Loucy (cell line): ENCODE measurements around the gene CELF4.

ENCODE experiments used
- H2AFZ ChIP-seq: fragments of 200-600 bp; sonication (generic); 2 replicates; pipeline ENCODE4 v1.6.0; 2016; ENCODE audit warnings: antibody characterized with exemption, mild to moderate bottlenecking, low read length, moderate library complexity
- H3F3A ChIP-seq: fragments of 200-600 bp; 2 replicates; pipeline ENCODE4 v1.6.0; 2016; ENCODE audit warnings: antibody characterized with exemption, low read depth, mild to moderate bottlenecking
- H3K27me3 ChIP-seq: fragments of 200-600 bp; sonication (generic); 2 replicates; pipeline ENCODE4 v1.6.1; 2014; ENCODE audit warnings: low read length, mild to moderate bottlenecking; ENCODE audit not compliant: insufficient read depth, poor library complexity, severe bottlenecking
- H3K36me3 ChIP-seq: fragments of 200-600 bp; sonication (generic); 2 replicates; pipeline ENCODE4 v1.6.1; 2016; ENCODE audit warnings: low read length; ENCODE audit not compliant: insufficient read depth
- H3K4me1 ChIP-seq: fragments of 200-600 bp; sonication (generic); 2 replicates; pipeline ENCODE4 v1.5.1; 2014; ENCODE audit warnings: low read length, mild to moderate bottlenecking; ENCODE audit not compliant: insufficient read depth, poor library complexity, severe bottlenecking
- H3K4me2 ChIP-seq: fragments of 200-600 bp; sonication (generic); 2 replicates; pipeline ENCODE4 v1.6.0; 2014; ENCODE audit warnings: antibody characterized with exemption, low read length, low read depth, mild to moderate bottlenecking; ENCODE audit not compliant: poor library complexity, severe bottlenecking
- H3K4me3 ChIP-seq: fragments of 200-600 bp; sonication (generic); 2 replicates; pipeline ENCODE4 v1.5.1; 2014; ENCODE audit warnings: low read length, mild to moderate bottlenecking, mixed read lengths; ENCODE audit not compliant: poor library complexity, severe bottlenecking
- H3K79me2 ChIP-seq: fragments of 200-600 bp; sonication (generic); 2 replicates; pipeline ENCODE4 v1.6.1; 2014; ENCODE audit warnings: low read length; ENCODE audit not compliant: insufficient read depth
- H3K9ac ChIP-seq: fragments of 200-600 bp; sonication (generic); 2 replicates; pipeline ENCODE4 v1.6.0; 2014; ENCODE audit warnings: mild to moderate bottlenecking, low read depth, low read length, moderate library complexity; ENCODE audit not compliant: poor library complexity, severe bottlenecking
- H3K9me2 ChIP-seq: fragments of 200-600 bp; sonication (generic); replicated peaks from 2 replicates; pipeline ENCODE4 v1.6.1; 2016; ENCODE audit warnings: low read depth, low read length, mixed read lengths
- H3K9me3 ChIP-seq: fragments of 200-600 bp; sonication (generic); 2 replicates; pipeline ENCODE4 v1.6.1; 2014; ENCODE audit warnings: mild to moderate bottlenecking, antibody characterized with exemption, low read length, low read depth; ENCODE audit not compliant: insufficient read depth
- H4K20me1 ChIP-seq: fragments of 200-600 bp; sonication (generic); 2 replicates; pipeline ENCODE4 v1.6.0; 2014; ENCODE audit warnings: antibody characterized with exemption, low read length, mild to moderate bottlenecking; ENCODE audit not compliant: insufficient read depth, poor library complexity, severe bottlenecking
- CTCF ChIP-seq: fragments of 200-600 bp; sonication (generic); conservative IDR thresholded peaks from 2 replicates; pipeline ENCODE4 v1.5.1; 2014; ENCODE audit warnings: mild to moderate bottlenecking, antibody characterized with exemption, low read length
- EZH2phosphoT487 ChIP-seq: fragments of 200-600 bp; IDR thresholded peaks from 2 replicates; pipeline ENCODE4 v1.6.1; 2018; ENCODE audit warnings: antibody characterized with exemption, mild to moderate bottlenecking, moderate library complexity, borderline replicate concordance

Gene CELF4

GRCh38 chr18:37341016-37341415 lies 224.6 kb downstream of the CELF4 start:
- Histone ChIP-seq H3K4me3 (no peak overlapping the region), H3K4me1 (peaks cover 16% of the 10 kb centered on the region), H2AFZ (peak overlapping the region; percentile 54; the same call in 1 of the 2 replicates), H4K20me1 (no peaks in the 10 kb centered on the region), H3K27me3 (no peaks in the 10 kb centered on the region), H3K36me3 (no peaks in the 10 kb centered on the region), H3K79me2 (no peaks in the 10 kb centered on the region), H3K9ac (no peak overlapping the region), H3K4me2 (peak overlapping the region; percentile 20), H3K9me2 (no peaks in the 10 kb centered on the region), H3F3A (no peaks in the 10 kb centered on the region), H3K9me3 (no peaks in the 10 kb centered on the region)
- no peak for TF ChIP-seq EZH2phosphoT487
- no peak for TF ChIP-seq CTCF

- Histone ChIP-seq H4K20me1 (no peaks in the 10 kb centered on the region), H3K9me3 (no peaks in the 10 kb centered on the region), H3K9ac (no peak overlapping the region), H3K79me2 (no peaks in the 10 kb centered on the region), H2AFZ (no peak overlapping the region), H3K4me3 (no peak overlapping the region), H3F3A (no peaks in the 10 kb centered on the region), H3K27me3 (no peaks in the 10 kb centered on the region), H3K4me2 (no peak overlapping the region), H3K9me2 (no peaks in the 10 kb centered on the region), H3K36me3 (no peaks in the 10 kb centered on the region), H3K4me1 (peaks cover 16% of the 10 kb centered on the region)
- TF ChIP-seq EZH2phosphoT487, result no peak
- TF ChIP-seq CTCF, result no peak
Observed at GRCh38 chr18:37339701-37340215, 225.8 kb downstream of the CELF4 start.

GRCh38 chr18:37336568-37337285 lies 228.9 kb downstream of the CELF4 start:
- no peaks in the 10 kb centered on the region for H4K20me1 ChIP-seq
- no peaks in the 10 kb centered on the region for H3K9me2 ChIP-seq
- no peak overlapping the region for H3K4me2 ChIP-seq
- peaks cover 14% of the 10 kb centered on the region for H3K4me1 ChIP-seq
- no peak overlapping the region for H3K4me3 ChIP-seq
- H3K79me2 ChIP-seq, result no peaks in the 10 kb centered on the region
- no peaks in the 10 kb centered on the region for H3K36me3 ChIP-seq
- no peak overlapping the region for H2AFZ ChIP-seq
- no peaks in the 10 kb centered on the region for H3K9me3 ChIP-seq
- H3K9ac ChIP-seq, result no peak overlapping the region
- no peaks in the 10 kb centered on the region for H3K27me3 ChIP-seq
- no peaks in the 10 kb centered on the region for H3F3A ChIP-seq
- TF ChIP-seq EZH2phosphoT487 (no peak), CTCF (no peak)
